SK-N-SH (cell line): ENCODE measurements around the gene NKD1. TPM values are rescaled to one million over a fixed set of nuclear protein-coding genes. Genes with fewer than 3 reads are reported as not detected.

ENCODE experiments used
- CTCF ChIA-PET: fragments of 300-600, 350-600 bp; formaldehyde crosslinking; extraction: SDS; loops from one replicate; lab custom pipeline; 2021; lab: Yijun Ruan, JAX
- POLR2A ChIA-PET: fragments of 350-600 bp; sonication (Branson Sonifier 250); formaldehyde crosslinking; extraction: SDS; loops from one replicate; lab custom pipeline; 2020; ENCODE audit warnings: antibody characterized with exemption, inconsistent platforms; lab: Yijun Ruan, JAX
- DNase-seq: peaks from one replicate; pipeline ENCODE4 v3.0.0; 2012
- H2AFZ ChIP-seq: fragments of 200-600 bp; sonication (generic); 2 replicates; pipeline ENCODE4 v1.8.1; 2016; ENCODE audit warnings: antibody characterized with exemption, mild to moderate bottlenecking, low read depth
- H3F3A ChIP-seq: fragments of 200-600 bp; sonication (generic); replicated peaks from 2 replicates; pipeline ENCODE3; 2016; ENCODE audit warnings: antibody characterized with exemption, mild to moderate bottlenecking; ENCODE audit not compliant: insufficient read depth
- H3K27ac ChIP-seq, 2 experiments: fragments of 200-500 bp in 1 of 2; fragments of 200-600 bp in 1 of 2; sonication (Bioruptor generic) in 1 of 2; sonication (generic), shearing (Covaris generic) in 1 of 2; 2 replicates each; pipeline versions ENCODE4 v1.5.1 to v1.6.1; 2014 to 2016; ENCODE audit warnings: low read depth in 2 of 2, inconsistent platforms in 1 of 2, low read length in 1 of 2, mild to moderate bottlenecking in 1 of 2, mixed read lengths in 1 of 2
- H3K27me3 ChIP-seq: fragments of 200-600 bp; sonication (generic), shearing (Covaris generic); 2 replicates; pipeline ENCODE4 v1.6.1; 2016; ENCODE audit warnings: mixed run types; ENCODE audit not compliant: insufficient read depth
- H3K36me3 ChIP-seq, 2 experiments: fragments of 200-500 bp in 1 of 2; fragments of 200-600 bp in 1 of 2; sonication (Bioruptor generic) in 1 of 2; sonication (generic) in 1 of 2; replicated peaks in 1 of 2; 2 replicates each; pipeline versions ENCODE3 to v1.5.1; 2014 to 2016; ENCODE audit warnings: low read length in 1 of 2, mild to moderate bottlenecking in 1 of 2; ENCODE audit not compliant: insufficient read depth in 2 of 2, control insufficient read depth in 1 of 2
- H3K4me1 ChIP-seq, 2 experiments: fragments of 200-500 bp in 1 of 2; fragments of 200-600 bp in 1 of 2; sonication (Bioruptor generic) in 1 of 2; sonication (generic), shearing (Covaris generic) in 1 of 2; 2 replicates each; pipeline versions ENCODE4 v1.5.1 to v1.6.1; 2014 to 2016; ENCODE audit warnings: low read depth in 1 of 2, low read length in 1 of 2, mixed run types in 1 of 2; ENCODE audit not compliant: insufficient read depth in 2 of 2, control insufficient read depth in 1 of 2
- H3K4me2 ChIP-seq: fragments of 200-600 bp; sonication (generic), shearing (Covaris generic); 2 replicates; pipeline ENCODE4 v1.6.1; 2017; ENCODE audit warnings: mixed run types
- H3K4me3 ChIP-seq, 2 experiments: fragments of 200-500 bp in 1 of 2; fragments of 200-600 bp in 1 of 2; sonication (Bioruptor generic) in 1 of 2; sonication (generic), shearing (Covaris generic) in 1 of 2; 2 replicates each; pipeline versions ENCODE4 v1.5.1 to v1.8.1; 2014 to 2016; ENCODE audit warnings: low read depth in 2 of 2, inconsistent platforms in 1 of 2, low read length in 1 of 2, mild to moderate bottlenecking in 1 of 2, mixed read lengths in 1 of 2, moderate library complexity in 1 of 2
- H3K79me2 ChIP-seq: fragments of 200-600 bp; sonication (generic); 2 replicates; pipeline ENCODE4 v1.8.1; 2017; ENCODE audit warnings: mild to moderate bottlenecking; ENCODE audit not compliant: insufficient read depth
- H3K9ac ChIP-seq: fragments of 200-600 bp; sonication (generic); 2 replicates; pipeline ENCODE4 v1.6.1; 2017; ENCODE audit warnings: mixed run types
- H3K9me2 ChIP-seq: fragments of 200-600 bp; sonication (generic); 2 replicates; pipeline ENCODE4 v1.6.1; 2017; ENCODE audit warnings: mixed run types
- H3K9me3 ChIP-seq: fragments of 200-600 bp; sonication (generic); 2 replicates; pipeline ENCODE4 v1.6.1; 2017; ENCODE audit warnings: mixed run types, mild to moderate bottlenecking, moderate library complexity
- H4K20me1 ChIP-seq: fragments of 200-600 bp; sonication (generic); 2 replicates; pipeline ENCODE4 v1.6.1; 2017; ENCODE audit warnings: mild to moderate bottlenecking, mixed run types; ENCODE audit not compliant: insufficient read depth
- CHD2 ChIP-seq: fragments of 150-350 bp; IDR thresholded peaks from 2 replicates; pipeline ENCODE4 v1.6.1; 2018; ENCODE audit warnings: low read length; ENCODE audit not compliant: partially characterized antibody
- EP300 ChIP-seq, 2 experiments: IDR thresholded peaks; 2 replicates each; pipeline versions ENCODE4 v1.4.0 to v1.6.1; 2012; ENCODE audit warnings: borderline replicate concordance in 1 of 2, low read depth in 1 of 2, low read length in 1 of 2
- FOXJ3 ChIP-seq: sonication (generic); formaldehyde crosslinking; IDR thresholded peaks from 2 replicates; pipeline ENCODE4 v1.5.1; 2020; ENCODE audit warnings: mild to moderate bottlenecking, missing genetic modification reagents
- FOXM1 ChIP-seq: IDR thresholded peaks from 2 replicates; pipeline ENCODE4 v1.4.0; 2012; ENCODE audit warnings: low read depth, mild to moderate bottlenecking
- GABPA ChIP-seq: IDR thresholded peaks from 2 replicates; pipeline ENCODE4 v1.4.0; 2012; ENCODE audit warnings: low read depth, mild to moderate bottlenecking
- GATA2 ChIP-seq: sonication (generic); formaldehyde crosslinking; IDR thresholded peaks from 2 replicates; pipeline ENCODE4 v1.5.0; 2020; ENCODE audit warnings: mild to moderate bottlenecking, missing genetic modification reagents
- MXI1 ChIP-seq: IDR thresholded peaks from 2 replicates; pipeline ENCODE4 v1.6.1; 2012; ENCODE audit warnings: mild to moderate bottlenecking, low read depth, low read length, improper control_type of control experiment
- RFX5 ChIP-seq: IDR thresholded peaks from 2 replicates; pipeline ENCODE4 v1.6.1; 2012; ENCODE audit warnings: mild to moderate bottlenecking, improper control_type of control experiment, low read length
- SIN3A ChIP-seq: IDR thresholded peaks from 2 replicates; pipeline ENCODE4 v1.6.1; 2012; ENCODE audit warnings: low read depth, mild to moderate bottlenecking, low read length, moderate library complexity, borderline replicate concordance
- TCF12 ChIP-seq: IDR thresholded peaks from 2 replicates; pipeline ENCODE4 v1.4.0; 2012
- TEAD4 ChIP-seq: IDR thresholded peaks from 2 replicates; pipeline ENCODE4 v1.4.0; 2012; ENCODE audit warnings: mild to moderate bottlenecking, borderline replicate concordance; ENCODE audit not compliant: insufficient read depth
- WGBS: methylation state at CpG from one replicate; pipeline ENCODE4 v1.1.6; 2017; ENCODE audit warnings: low lambda C conversion rate; 5-methylcytosine and 5-hydroxymethylcytosine counted together
- polyA plus RNA-seq, 3 experiments: library from polyadenylated mRNA; depleted of rRNA; stranded (reverse); fragments of >200 nt; gene quantifications; 2 replicates each; pipeline ENCODE4 v1.2.3, GENCODE V29; 2012
- TF ChIP-seq, protein P1 (sequence below): IDR thresholded peaks from 2 replicates; pipeline ENCODE4; 2012
- TF ChIP-seq, protein P2 (sequence below): fragments of 150-350 bp; IDR thresholded peaks from 2 replicates; pipeline ENCODE4 v1.6.1; 2017; ENCODE audit warnings: antibody characterized with exemption, low read length, low read depth, borderline replicate concordance

NKD1 gene
- polyA plus RNA-seq, 1 of the 3 experiments (the other 2 are of a cell fraction): 0.02 TPM

DNA sequence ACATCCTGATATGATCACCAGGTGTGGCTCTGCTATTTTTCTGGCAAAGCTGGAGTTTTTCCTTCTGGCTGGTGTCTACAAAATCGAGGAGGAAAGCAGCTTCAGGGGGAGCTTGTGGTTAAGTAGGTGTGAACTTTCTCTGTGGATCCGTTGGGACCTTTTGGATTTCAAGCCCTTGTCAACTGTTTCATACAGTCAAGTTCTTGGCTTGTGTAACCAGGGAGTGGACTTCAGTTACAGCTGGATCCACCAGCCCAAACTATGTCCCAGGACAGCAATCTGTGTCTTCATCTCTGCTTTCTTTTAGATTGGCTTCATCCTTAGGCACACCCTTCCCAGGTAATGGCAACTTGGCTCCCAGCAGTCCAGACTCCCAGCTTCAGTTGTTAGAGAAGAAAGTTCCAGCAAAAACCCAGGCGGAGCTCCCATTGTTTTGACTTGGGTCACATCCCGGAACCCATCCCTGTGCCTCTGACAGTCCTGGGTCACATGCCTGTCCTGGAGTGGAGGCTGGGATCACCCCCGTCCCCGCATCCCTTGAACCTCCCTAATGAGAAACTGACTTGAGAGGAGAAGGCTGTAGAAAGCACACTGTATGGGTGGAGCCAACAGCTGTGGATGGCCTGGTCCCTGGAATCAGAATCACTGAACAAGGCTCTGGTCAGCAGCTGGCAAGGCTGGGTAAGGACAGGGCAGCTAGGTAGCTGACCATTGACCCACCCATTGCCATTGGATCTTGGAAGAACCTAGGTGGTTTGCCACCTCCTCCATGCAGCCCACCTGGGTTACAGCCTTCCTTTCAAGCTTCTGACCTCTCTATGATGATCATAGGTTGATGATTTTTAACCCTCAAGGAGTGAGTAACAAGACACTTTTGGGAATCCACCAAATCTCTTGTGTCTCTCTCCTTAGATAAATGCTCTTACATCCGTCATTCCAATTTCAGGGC, 18.1 kb downstream of the NKD1 start:
- H4K20me1 ChIP-seq: no peaks in the 10 kb centered on the region
- peaks cover 0 to 2% of the 10 kb centered on the region in 2 experiments; a peak in 1 of 4 replicates for H3K4me1 ChIP-seq
- no peak overlapping the region for H3K9ac ChIP-seq
- no peaks in the 10 kb centered on the region for H3K27me3 ChIP-seq
- no peak overlapping the region for H3K27ac ChIP-seq
- 50% methylated on average over 7 of the region's 7 CpGs for WGBS
- no peaks in the 10 kb centered on the region for H3K36me3 ChIP-seq
- DNase-seq: no peak
- no peak for TF ChIP-seq RFX5
- no peak for TF ChIP-seq EP300 (IDR thresholded peaks at IDR 0.05; ENCODE audit: borderline replicate concordance in 1 of 2, low read depth in 1 of 2, low read length in 1 of 2)
- TF ChIP-seq TEAD4: no peak
- no peak for TF ChIP-seq SIN3A
- no peak for TF ChIP-seq MXI1
- no peak for TF ChIP-seq GATA2
- no peak overlapping the region for H3K4me2 ChIP-seq
- CTCF ChIA-PET: interaction anchor here (1.6 to 1.7 kb wide), 2 partner anchors 27 to 99 kb away, joined by 4 to 8 read pairs; no protein-coding TSS in a partner anchor
- H3K4me3 ChIP-seq: no peak overlapping the region
- H3K9me3 ChIP-seq: no peaks in the 10 kb centered on the region
- no peaks in the 10 kb centered on the region for H3K9me2 ChIP-seq
- no peaks in the 10 kb centered on the region for H3K79me2 ChIP-seq
- H2AFZ ChIP-seq: no peak overlapping the region
- no peaks in the 10 kb centered on the region for H3F3A ChIP-seq
- POLR2A ChIA-PET: no interaction called here

DNA sequence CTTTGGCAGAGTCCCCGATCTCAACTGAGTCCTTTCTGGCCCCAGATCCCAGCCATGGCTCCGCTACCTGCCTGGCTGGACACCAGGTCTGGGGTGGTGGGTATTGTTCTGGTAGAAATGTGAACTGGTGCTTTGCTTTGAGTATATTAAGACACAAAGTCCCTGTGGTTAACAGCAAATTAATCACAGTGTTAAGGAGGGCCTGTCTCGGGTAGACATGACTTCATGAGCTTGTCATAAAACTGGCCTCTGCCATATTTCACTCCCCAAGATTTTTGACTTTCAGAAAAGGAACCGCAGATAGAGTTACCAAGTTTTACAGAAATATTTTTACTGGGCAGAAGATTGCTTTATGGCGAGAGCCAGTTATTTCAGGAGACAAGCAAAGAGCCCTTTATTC, 19.5 kb downstream of the NKD1 start:
- WGBS: 64% methylated on average over 5 of the region's 5 CpGs
- Histone ChIP-seq H3K27ac (no peak overlapping the region), H3K9me2 (no peaks in the 10 kb centered on the region), H3K4me3 (no peak overlapping the region), H3K9ac (no peak overlapping the region), H4K20me1 (no peaks in the 10 kb centered on the region), H2AFZ (no peak overlapping the region), H3K4me1 (peaks cover 0 to 2% of the 10 kb centered on the region in 2 experiments; a peak in 1 of 4 replicates), H3K9me3 (no peaks in the 10 kb centered on the region), H3K36me3 (no peaks in the 10 kb centered on the region), H3F3A (no peaks in the 10 kb centered on the region), H3K27me3 (no peaks in the 10 kb centered on the region), H3K4me2 (no peak overlapping the region), H3K79me2 (no peaks in the 10 kb centered on the region)
- CTCF ChIA-PET: interaction anchor here (0.5 to 1.7 kb wide), 2 partner anchors 26 to 97 kb away, joined by 3 to 4 read pairs; no protein-coding TSS in a partner anchor
- DNase-seq: no peak
- POLR2A ChIA-PET: no interaction called here
- TF ChIP-seq, protein P1, sequence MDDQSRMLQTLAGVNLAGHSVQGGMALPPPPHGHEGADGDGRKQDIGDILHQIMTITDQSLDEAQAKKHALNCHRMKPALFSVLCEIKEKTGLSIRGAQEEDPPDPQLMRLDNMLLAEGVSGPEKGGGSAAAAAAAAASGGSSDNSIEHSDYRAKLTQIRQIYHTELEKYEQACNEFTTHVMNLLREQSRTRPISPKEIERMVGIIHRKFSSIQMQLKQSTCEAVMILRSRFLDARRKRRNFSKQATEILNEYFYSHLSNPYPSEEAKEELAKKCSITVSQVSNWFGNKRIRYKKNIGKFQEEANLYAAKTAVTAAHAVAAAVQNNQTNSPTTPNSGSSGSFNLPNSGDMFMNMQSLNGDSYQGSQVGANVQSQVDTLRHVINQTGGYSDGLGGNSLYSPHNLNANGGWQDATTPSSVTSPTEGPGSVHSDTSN: no peak
- no peak for TF ChIP-seq CHD2
- TF ChIP-seq FOXJ3 (CRISPR knock-in tag): no peak
- TF ChIP-seq GABPA: no peak
- no peak for TF ChIP-seq TCF12
- TF ChIP-seq, protein P2, sequence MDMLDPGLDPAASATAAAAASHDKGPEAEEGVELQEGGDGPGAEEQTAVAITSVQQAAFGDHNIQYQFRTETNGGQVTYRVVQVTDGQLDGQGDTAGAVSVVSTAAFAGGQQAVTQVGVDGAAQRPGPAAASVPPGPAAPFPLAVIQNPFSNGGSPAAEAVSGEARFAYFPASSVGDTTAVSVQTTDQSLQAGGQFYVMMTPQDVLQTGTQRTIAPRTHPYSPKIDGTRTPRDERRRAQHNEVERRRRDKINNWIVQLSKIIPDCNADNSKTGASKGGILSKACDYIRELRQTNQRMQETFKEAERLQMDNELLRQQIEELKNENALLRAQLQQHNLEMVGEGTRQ: no peak
- TF ChIP-seq GATA2: no peak
- no peak for TF ChIP-seq FOXM1
- TF ChIP-seq RFX5: no peak
